GM12878 (cell line): ENCODE results near the gene IMMP2L. TPM values are rescaled to one million over a fixed set of nuclear protein-coding genes. Genes with fewer than 3 reads are reported as not detected.

Experiments
- ATAC-seq: fragments of 200-7000 bp; cut with Tn5 transposase; 3 replicates; pipeline ENCODE4 v1.9.1; 2020; ENCODE audit warnings: mild to moderate bottlenecking, moderate library complexity
- BruUV-seq: library from RNA; stranded (reverse); fragments of 400-500 nt; replicated peaks from 2 replicates; lab custom pipeline; 2021; lab: Mats Ljungman, UMichigan
- CTCF ChIA-PET: fragments of 300-600 bp; sonication (Branson Sonifier 250); formaldehyde crosslinking; extraction: SDS; loops from one replicate; lab custom pipeline; 2021; ENCODE audit warnings: inconsistent platforms; lab: Yijun Ruan, JAX
- POLR2A ChIA-PET: fragments of 350-600 bp; formaldehyde crosslinking; extraction: SDS; loops from one replicate; lab custom pipeline; 2021; ENCODE audit warnings: inconsistent platforms; lab: Charles Lee
- RAD21 ChIA-PET: fragments of 300-600 bp; sonication (Branson Sonifier 250); formaldehyde crosslinking; loops from one replicate; lab custom pipeline; 2023; ENCODE audit warnings: antibody characterized with exemption; ENCODE audit not compliant: unreplicated experiment; lab: Charles Lee
- SMC1A ChIA-PET: fragments of 300-600 bp; sonication (Branson Sonifier 250); formaldehyde crosslinking; loops from one replicate; lab custom pipeline; 2023; ENCODE audit not compliant: unreplicated experiment, uncharacterized antibody; lab: Charles Lee
- DNase-seq: peaks from one replicate; pipeline ENCODE4 v3.0.0-alpha.2; 2011; ENCODE audit warnings: low read depth, low spot score
- FAIRE-seq: peaks from 3 replicates; lab custom pipeline; 2011; peaks lifted over from hg19 to GRCh38; lab: Jason Lieb, UNC
- H2AFZ ChIP-seq: 2 replicates; pipeline ENCODE4 v1.6.0; 2011; ENCODE audit warnings: low read depth, low read length, control low read depth; ENCODE audit not compliant: control insufficient read depth
- H3K27ac ChIP-seq: 2 replicates; pipeline ENCODE4 v1.5.1; 2011; ENCODE audit warnings: control low read depth; ENCODE audit not compliant: control insufficient read depth, insufficient read depth
- H3K27me3 ChIP-seq, 2 experiments: replicated peaks in 1 of 2; 2 replicates each; pipeline versions ENCODE4 v1.6.0 to v1.6.1; 2011; ENCODE audit warnings: low read length in 1 of 2; ENCODE audit not compliant: control insufficient read depth in 2 of 2, insufficient read depth in 2 of 2
- H3K36me3 ChIP-seq, 2 experiments: 2 replicates each; pipeline ENCODE4 v1.5.1; 2011; ENCODE audit warnings: low read length in 1 of 2; ENCODE audit not compliant: control insufficient read depth in 2 of 2, insufficient read depth in 2 of 2
- H3K4me1 ChIP-seq: 2 replicates; pipeline ENCODE4 v1.6.1; 2011; ENCODE audit warnings: mild to moderate bottlenecking, low read length, moderate library complexity, mixed read lengths; ENCODE audit not compliant: control insufficient read depth, insufficient read depth
- H3K4me2 ChIP-seq: 2 replicates; pipeline ENCODE4 v1.6.0; 2011; ENCODE audit warnings: control low read depth; ENCODE audit not compliant: control insufficient read depth, insufficient read depth
- H3K4me3 ChIP-seq: fragments of 200-600 bp; sonication (generic); 2 replicates; pipeline ENCODE4 v1.5.1; 2016
- H3K79me2 ChIP-seq: 2 replicates; pipeline ENCODE4 v1.6.0; 2011; ENCODE audit warnings: low read length; ENCODE audit not compliant: control insufficient read depth, insufficient read depth
- H3K9ac ChIP-seq: 2 replicates; pipeline ENCODE4 v1.8.0; 2011; ENCODE audit warnings: low read length, control low read depth, mixed read lengths; ENCODE audit not compliant: control insufficient read depth, insufficient read depth
- H3K9me3 ChIP-seq: replicated peaks from 3 replicates; pipeline ENCODE4 v1.5.1; 2011; ENCODE audit warnings: mild to moderate bottlenecking, low read length; ENCODE audit not compliant: control insufficient read depth, insufficient read depth
- H4K20me1 ChIP-seq: 2 replicates; pipeline ENCODE4 v1.6.0; 2011; ENCODE audit not compliant: control insufficient read depth, insufficient read depth
- BACH1 ChIP-seq: fragments of 450-650 bp; IDR thresholded peaks from 2 replicates; pipeline ENCODE4 v1.6.1; 2017; ENCODE audit warnings: mild to moderate bottlenecking, borderline replicate concordance
- CTCF ChIP-seq, 3 experiments: IDR thresholded peaks in 2 of 3; conservative IDR thresholded peaks in 1 of 3; 2 replicates each; pipeline ENCODE4 v1.5.1; 2011; ENCODE audit warnings: low read depth in 3 of 3, low read length in 3 of 3, mild to moderate bottlenecking in 3 of 3, control low read depth in 2 of 3, moderate library complexity in 2 of 3, inconsistent platforms in 1 of 3, mixed read lengths in 1 of 3; ENCODE audit not compliant: control insufficient read depth in 2 of 3, insufficient read depth in 1 of 3; ENCODE audit errors: extremely low read depth in 1 of 3
- E4F1 ChIP-seq: fragments of 450-650 bp; IDR thresholded peaks from 2 replicates; pipeline ENCODE4 v1.6.1; 2018; ENCODE audit warnings: borderline replicate concordance, mild to moderate bottlenecking; ENCODE audit not compliant: partially characterized antibody
- EZH2 ChIP-seq: IDR thresholded peaks from 2 replicates; pipeline ENCODE4 v1.6.1; 2012; ENCODE audit warnings: low read depth, mild to moderate bottlenecking, control low read depth, inconsistent platforms, low read length, borderline replicate concordance; ENCODE audit not compliant: control insufficient read depth
- KLF5 ChIP-seq: fragments of 450-650 bp; IDR thresholded peaks from 2 replicates; pipeline ENCODE4 v1.6.1; 2014; ENCODE audit warnings: mild to moderate bottlenecking; ENCODE audit not compliant: partially characterized antibody
- MYB ChIP-seq: fragments of 150-350 bp; IDR thresholded peaks from 2 replicates; pipeline ENCODE4 v1.6.1; 2014; ENCODE audit warnings: mild to moderate bottlenecking, low read depth, low read length, borderline replicate concordance
- NR2F1 ChIP-seq: fragments of 450-650 bp; conservative IDR thresholded peaks from 2 replicates; pipeline ENCODE4 v1.6.1; 2017; ENCODE audit warnings: mild to moderate bottlenecking
- RBBP5 ChIP-seq: fragments of 200-600 bp; sonication (generic); conservative IDR thresholded peaks from 2 replicates; pipeline ENCODE4 v1.6.1; 2016
- SREBF1 ChIP-seq: IDR thresholded peaks from 2 replicates; pipeline ENCODE4 v1.6.1; 2012; ENCODE audit warnings: mild to moderate bottlenecking, low read length
- SUZ12 ChIP-seq: fragments of 200-600 bp; sonication (generic); IDR thresholded peaks from one replicate; pipeline ENCODE4 v1.6.1; 2018; ENCODE audit warnings: antibody characterized with exemption, mild to moderate bottlenecking; ENCODE audit not compliant: unreplicated experiment
- TCF12 ChIP-seq: IDR thresholded peaks from 2 replicates; pipeline ENCODE4 v1.6.1; 2011; ENCODE audit warnings: low read depth, mild to moderate bottlenecking, low read length
- TCF3 ChIP-seq: IDR thresholded peaks from 2 replicates; pipeline ENCODE4 v1.6.1; 2012; ENCODE audit warnings: low read depth, mild to moderate bottlenecking, low read length, borderline replicate concordance; ENCODE audit not compliant: insufficient read depth
- ZNF24 ChIP-seq: fragments of 450-650 bp; IDR thresholded peaks from 2 replicates; pipeline ENCODE4 v1.6.1; 2017; ENCODE audit warnings: antibody characterized with exemption, mild to moderate bottlenecking
- WGBS: methylation state at CpG from one replicate; pipeline ENCODE4 v1.1.6; 2016; ENCODE audit warnings: low lambda C conversion rate; ENCODE audit not compliant: insufficient replicate concordance, insufficient coverage; ENCODE audit errors: missing lambda C conversion rate; 5-methylcytosine and 5-hydroxymethylcytosine counted together
- in situ Hi-C: fragments of 300-500 bp; cut with MboI; formaldehyde crosslinking; loops from 9 replicates; pipeline ENCODE4 v1.14.3; 2018; ENCODE audit warnings: mixed read lengths
- intact Hi-C: fragments of 100-400 bp; cut with micrococcal nuclease; formaldehyde crosslinking; loops from one replicate; pipeline ENCODE4 v1.14.2; 2022; ENCODE audit not compliant: unreplicated experiment
- polyA plus RNA-seq, 11 experiments: library from polyadenylated mRNA; depleted of rRNA in 4 of 11; unstranded in 6 of 11; stranded (reverse) in 5 of 11; fragments of >200 nt; fragmentation: Nextera tagmentation in 4 of 11; fragmentation: Illumina TruSeq in 1 of 11; extraction: Ambion mirVana in 4 of 11; extraction: Trizol in 1 of 11; gene quantifications; 1 replicate in 1 of 11; 2 replicates in 10 of 11; pipeline versions ENCODE4 v1.2.1 to v1.2.3, GENCODE V29; 2011 to 2016; ENCODE audit warnings: inconsistent platforms in 2 of 11, missing spikeins in 2 of 11, low read depth in 1 of 11
- total RNA-seq, 4 experiments: library from RNA; depleted of rRNA in 3 of 4; stranded (reverse); fragments of >200 nt in 3 of 4; fragmentation: Illumina TruSeq in 1 of 4; extraction: Trizol in 1 of 4; gene quantifications; 2 replicates each; pipeline versions ENCODE4 v1.2.1 to v1.2.3, GENCODE V29; 2013 to 2021

IMMP2L gene
- total and polyA plus RNA-seq, 10 of the 15 experiments (the other 5 are each of a cell fraction or from before 2014, with no cell fraction given) = 12.6 to 46.3 (median 19.6) TPM

GRCh38 chr7:110973196-110973990, 588.9 kb downstream of the IMMP2L start:
- in situ Hi-C loops (no loop called here), intact Hi-C loops (no loop called here)
- Histone ChIP-seq H3K4me1 (no peaks in the 10 kb centered on the region), H3K27me3 (no peaks in the 10 kb centered on the region), H3K36me3 (no peaks in the 10 kb centered on the region), H3K4me2 (no peak overlapping the region), H3K79me2 (no peaks in the 10 kb centered on the region), H4K20me1 (no peaks in the 10 kb centered on the region), H3K27ac (no peak overlapping the region), H2AFZ (no peak overlapping the region), H3K4me3 (no peak overlapping the region), H3K9me3 (no peaks in the 10 kb centered on the region), H3K9ac (no peak overlapping the region)
- ATAC-seq = no peak
- ChIA-PET POLR2A (interaction anchor here (0.6 kb wide), 1 partner anchor 15 kb away, joined by 3 read pairs; no protein-coding TSS in a partner anchor), CTCF (interaction anchor here (0.6 kb wide), 1 partner anchor 236 kb away, joined by 4 read pairs; no protein-coding TSS in a partner anchor), SMC1A (no interaction called here), RAD21 (no interaction called here)
- TF ChIP-seq EZH2 = no peak
- no peak for TF ChIP-seq SREBF1
- DNase-seq = no peak
- FAIRE-seq = no peak
- 34% methylated on average over 6 of the region's 6 CpGs for WGBS
- no TSS peak for BruUV-seq

- SMC1A ChIA-PET = no interaction called here
- RAD21 ChIA-PET = no interaction called here
- CTCF ChIA-PET = no interaction called here
- TF ChIP-seq TCF12 = no peak
- TF ChIP-seq SUZ12 = no peak
- no peak for TF ChIP-seq TCF3
- no peak for TF ChIP-seq CTCF (IDR thresholded peaks at IDR 0.05 in 2 of 3, conservative IDR thresholded peaks at IDR 0.05 in 1 of 3; ENCODE audit: control insufficient read depth in 2 of 3, extremely low read depth in 1 of 3, insufficient read depth in 1 of 3, low read depth in 3 of 3, low read length in 3 of 3)
- TF ChIP-seq KLF5 = no peak
- no peak for TF ChIP-seq E4F1
- TF ChIP-seq BACH1 = no peak
- no peak for TF ChIP-seq ZNF24
- TF ChIP-seq MYB = no peak
- TF ChIP-seq NR2F1 = no peak
- TF ChIP-seq RBBP5 = no peak
These were observed 597.5 kb downstream of the IMMP2L start for GRCh38 chr7:110964775-110965174.

More at GRCh38 chr7:110964775-110965174, 597.5 kb downstream of the IMMP2L start:
- Histone ChIP-seq H4K20me1 (no peaks in the 10 kb centered on the region), H3K4me3 (no peak overlapping the region), H3K27ac (no peak overlapping the region), H3K4me2 (no peak overlapping the region), H3K27me3 (no peaks in the 10 kb centered on the region), H3K9ac (no peak overlapping the region), H3K4me1 (no peaks in the 10 kb centered on the region), H2AFZ (no peak overlapping the region), H3K9me3 (no peaks in the 10 kb centered on the region), H3K36me3 (no peaks in the 10 kb centered on the region), H3K79me2 (no peaks in the 10 kb centered on the region)
- POLR2A ChIA-PET = interaction anchor here (1.1 kb wide), 1 partner anchor 14 kb away, joined by 4 read pairs; no protein-coding TSS in a partner anchor
- no peak for DNase-seq
- no TSS peak for BruUV-seq
- in situ Hi-C loops = no loop called here
- no peak for FAIRE-seq
- 30% methylated on average over 6 of the region's 6 CpGs for WGBS
- no peak for ATAC-seq
- intact Hi-C loops = no loop called here
